Measurements from ENCODE around the gene ZC3H6. TPM values are rescaled to one million over a fixed set of nuclear protein-coding genes. Genes with fewer than 3 reads are reported as not detected.
A peak's percentile ranks its signal among the peaks of the same experiment; 100 is the strongest.

ZC3H6 gene
- 0.71 and 0.86 TPM in 2 replicates for polyA plus RNA-seq (2012; rRNA removed)
- 1.0 and 1.3 TPM in 2 replicates for polyA plus RNA-seq (2012; cell fraction: cytosol; rRNA removed)
- 1.2 and 2.3 TPM in 2 replicates for polyA plus RNA-seq (2012; cell fraction: nucleus; rRNA removed)

GRCh38 chr2:112275311-112275886, at the start of gene ZC3H6:
ZC3H6 (plus strand) TSS chr2:112275597; CDS start chr2:112275995, 398 bp downstream.
- Histone ChIP-seq H3F3A (replicated peaks; ENCODE audit: insufficient read depth) (peaks cover 3% of the 10 kb centered on the region), H3K79me2 (ENCODE audit: insufficient read depth) (peaks cover 21% of the 10 kb centered on the region), H4K20me1 (ENCODE audit: insufficient read depth) (no peaks in the 10 kb centered on the region), H3K9me3 (no peaks in the 10 kb centered on the region), H2AFZ (ENCODE audit: low read depth) (peak within 1 kb of the TSS; percentile 91), H3K4me3 (ENCODE audit: low read depth in 2 of 2, low read length in 1 of 2) (peak within 1 kb of the TSS; percentile 92 to 95), H3K4me1 (ENCODE audit: control insufficient read depth in 1 of 2, insufficient read depth in 2 of 2, low read depth in 1 of 2, low read length in 1 of 2) (peaks cover 0 to 5% of the 10 kb centered on the region in 2 experiments; a peak in 2 of 4 replicates), H3K27ac (ENCODE audit: low read depth in 2 of 2, low read length in 1 of 2) (peak within 1 kb of the TSS; percentile 100), H3K4me2 (peak within 1 kb of the TSS; percentile 95), H3K36me3 (replicated peaks in 1 of 2; ENCODE audit: control insufficient read depth in 1 of 2, insufficient read depth in 2 of 2, low read length in 1 of 2) (peaks cover 0 to 8% of the 10 kb centered on the region in 2 experiments), H3K9me2 (no peaks in the 10 kb centered on the region), H3K9ac (peak within 1 kb of the TSS; percentile 99), H3K27me3 (ENCODE audit: insufficient read depth) (no peaks in the 10 kb centered on the region)
- DNase-seq, result peak; percentile 98
- ChIA-PET POLR2A (no interaction called here), CTCF (interaction anchor here (0.9 kb wide), 1 partner anchor 16 kb away, joined by 5 read pairs; no protein-coding TSS in a partner anchor)
- WGBS (ENCODE audit: low lambda C conversion rate), result under 1% methylated on average over 20 of the region's 60 CpGs
- TF ChIP-seq CHD2 (IDR thresholded peaks at IDR 0.05; ENCODE audit: low read length, partially characterized antibody), result peak; percentile 98
- TF ChIP-seq PBX3 (IDR thresholded peaks at IDR 0.05), result peak; percentile 100
- TF ChIP-seq POLR2AphosphoS5 (IDR thresholded peaks at IDR 0.05; ENCODE audit: low read depth, low read length), result peak; percentile 98
- no peak for TF ChIP-seq FOXJ3 (CRISPR knock-in tag; IDR thresholded peaks at IDR 0.05)
- TF ChIP-seq JUND (IDR thresholded peaks at IDR 0.05), result no peak; the same call in 1 of the 2 replicates
- peak; percentile 51; the same call in 1 of the 2 replicates for TF ChIP-seq FOXM1 (IDR thresholded peaks at IDR 0.05; ENCODE audit: low read depth)
- 0 out of 2 replicates have a peak, but pooled peaks have one; percentile 6 for TF ChIP-seq FOSL2 (IDR thresholded peaks at IDR 0.05; ENCODE audit: borderline replicate concordance, low read depth)
- peak; percentile 57 for TF ChIP-seq IRF3 (IDR thresholded peaks at IDR 0.05; ENCODE audit: low read depth, low read length)
- no peak for TF ChIP-seq USF2 (IDR thresholded peaks at IDR 0.05; ENCODE audit: borderline replicate concordance, low read depth, low read length)
- TF ChIP-seq YY1 (IDR thresholded peaks at IDR 0.05; ENCODE audit: low read depth), result peak; percentile 99
- no peak for TF ChIP-seq EZH2phosphoT487 (IDR thresholded peaks at IDR 0.05; ENCODE audit: borderline replicate concordance, low read depth)
- TF ChIP-seq USF1 (IDR thresholded peaks at IDR 0.05; ENCODE audit: borderline replicate concordance, low read depth), result peak; percentile 47; the same call in 1 of the 2 replicates
- no peak for TF ChIP-seq GATA2 (CRISPR knock-in tag; IDR thresholded peaks at IDR 0.05)
- peak; percentile 89 for TF ChIP-seq MAX (IDR thresholded peaks at IDR 0.05; ENCODE audit: low read depth)
- TF ChIP-seq NFIC (IDR thresholded peaks at IDR 0.05; ENCODE audit: borderline replicate concordance), result 0 out of 2 replicates have a peak, but pooled peaks have one; percentile 26
- TF ChIP-seq RXRA (IDR thresholded peaks at IDR 0.05; ENCODE audit: borderline replicate concordance, low read depth), result no peak
- no peak for TF ChIP-seq ZBTB33 (IDR thresholded peaks at IDR 0.05; ENCODE audit: borderline replicate concordance, low read depth)
- peak in 1 of 2 experiments; percentile 39; a peak in 1 of 4 replicates for TF ChIP-seq EP300 (IDR thresholded peaks at IDR 0.05; ENCODE audit: borderline replicate concordance in 1 of 2, low read depth in 1 of 2, low read length in 1 of 2)
- peak; percentile 30; the same call in 1 of the 2 replicates for TF ChIP-seq SIN3A (IDR thresholded peaks at IDR 0.05; ENCODE audit: borderline replicate concordance, low read depth, low read length)
- no peak; the same call in 1 of the 2 replicates for TF ChIP-seq MEF2A (IDR thresholded peaks at IDR 0.05; ENCODE audit: borderline replicate concordance, low read depth)
- TF ChIP-seq MXI1 (IDR thresholded peaks at IDR 0.05; ENCODE audit: low read depth, low read length), result no peak
- no peak for TF ChIP-seq RFX5 (IDR thresholded peaks at IDR 0.05; ENCODE audit: low read length)
- peak; percentile 29; the same call in 1 of the 2 replicates for TF ChIP-seq RCOR1 (IDR thresholded peaks at IDR 0.05; ENCODE audit: low read length)
